CD14-positive monocyte (primary cell): Measurements from ENCODE around the gene TMEM14C. TPM values are rescaled to one million over a fixed set of nuclear protein-coding genes. Genes with fewer than 3 reads are reported as not detected.
A peak's percentile ranks its signal among the peaks of the same experiment; 100 is the strongest.

Experiments used
- DNase-seq, 3 donors: peaks; one replicate each; pipeline ENCODE4 v3.0.0-alpha.2; 2011 to 2022
- H2AFZ ChIP-seq: 2 replicates; pipeline ENCODE4 v1.6.0; 2012; ENCODE audit warnings: mild to moderate bottlenecking, low read depth, low read length, inconsistent platforms; ENCODE audit not compliant: insufficient read depth, poor library complexity, severe bottlenecking
- H3K27ac ChIP-seq, 2 donors: 1 replicate in 1 of 2; 2 replicates in 1 of 2; pipeline ENCODE4 v1.5.1; 2012 to 2013; ENCODE audit warnings: low read length in 2 of 2, control low read depth in 1 of 2, inconsistent platforms in 1 of 2, low read depth in 1 of 2, mild to moderate bottlenecking in 1 of 2
- H3K27me3 ChIP-seq, 2 donors: one replicate each; pipeline versions ENCODE4 v1.6.0 to v1.6.1; 2011 to 2013; ENCODE audit warnings: low read length in 2 of 2; ENCODE audit not compliant: control insufficient read depth in 2 of 2, insufficient read depth in 2 of 2
- H3K36me3 ChIP-seq, 2 donors: replicated peaks in 1 of 2; 1 replicate in 1 of 2; 2 replicates in 1 of 2; pipeline versions ENCODE4 v1.5.1 to v1.6.1; 2012 to 2013; ENCODE audit warnings: low read length in 2 of 2, control low read depth in 1 of 2, inconsistent platforms in 1 of 2, mild to moderate bottlenecking in 1 of 2; ENCODE audit not compliant: insufficient read depth in 2 of 2, control insufficient read depth in 1 of 2
- H3K4me1 ChIP-seq, 2 donors: 1 replicate in 1 of 2; 2 replicates in 1 of 2; pipeline versions ENCODE4 v1.5.1 to v1.6.1; 2012 to 2013; ENCODE audit warnings: low read length in 2 of 2, control low read depth in 1 of 2, inconsistent platforms in 1 of 2, mild to moderate bottlenecking in 1 of 2, moderate library complexity in 1 of 2; ENCODE audit not compliant: insufficient read depth in 2 of 2, control insufficient read depth in 1 of 2
- H3K4me2 ChIP-seq: replicated peaks from 2 replicates; pipeline ENCODE3; 2012; ENCODE audit warnings: low read length, moderate library complexity, mild to moderate bottlenecking; ENCODE audit not compliant: poor library complexity, severe bottlenecking; ENCODE audit errors: extremely low read depth
- H3K4me3 ChIP-seq, 3 experiments: fragments of 200-600 bp in 1 of 3; sonication (generic) in 1 of 3; replicated peaks in 1 of 3; 1 replicate in 2 of 3; 2 replicates in 1 of 3; pipeline ENCODE4 v1.5.1; 2011 to 2013; ENCODE audit warnings: low read length in 3 of 3, mild to moderate bottlenecking in 3 of 3, control low read depth in 2 of 3, low read depth in 2 of 3, inconsistent platforms in 1 of 3, moderate library complexity in 1 of 3
- H3K79me2 ChIP-seq: 2 replicates; pipeline ENCODE4 v1.6.0; 2012; ENCODE audit warnings: mild to moderate bottlenecking, control low read depth, inconsistent platforms, low read length, moderate library complexity; ENCODE audit not compliant: insufficient read depth
- H3K9ac ChIP-seq: 2 replicates; pipeline ENCODE4 v1.6.0; 2017; ENCODE audit warnings: low read length, mild to moderate bottlenecking; ENCODE audit not compliant: insufficient read depth, poor library complexity, severe bottlenecking
- H3K9me3 ChIP-seq, 2 donors: replicated peaks in 1 of 2; 1 replicate in 1 of 2; 2 replicates in 1 of 2; pipeline versions ENCODE4 v1.5.1 to v1.6.1; 2012 to 2013; ENCODE audit warnings: low read length in 2 of 2, control low read depth in 1 of 2; ENCODE audit not compliant: control insufficient read depth in 1 of 2, insufficient read depth in 1 of 2
- H4K20me1 ChIP-seq: 2 replicates; pipeline ENCODE4 v1.6.0; 2012; ENCODE audit warnings: mild to moderate bottlenecking, low read length, control low read depth, moderate library complexity; ENCODE audit not compliant: insufficient read depth
- H3K27ac Mint-ChIP-seq, 7 donors: one replicate each; pipeline ENCODE4 v1.8.0; 2020; ENCODE audit warnings: mild to moderate bottlenecking in 7 of 7, mixed read lengths in 7 of 7, moderate library complexity in 6 of 7, inconsistent platforms in 2 of 7
- H3K27me3 Mint-ChIP-seq, 3 donors: one replicate each; pipeline ENCODE4 v1.8.0; 2021 to 2022; ENCODE audit warnings: low read depth in 3 of 3, mild to moderate bottlenecking in 3 of 3, mixed read lengths in 3 of 3, moderate library complexity in 3 of 3, inconsistent platforms in 1 of 3
- H3K36me3 Mint-ChIP-seq, 2 donors: one replicate each; pipeline ENCODE4 v1.8.0; 2020; ENCODE audit warnings: mixed read lengths in 2 of 2, inconsistent platforms in 1 of 2, mild to moderate bottlenecking in 1 of 2
- H3K4me1 Mint-ChIP-seq: one replicate; pipeline ENCODE4 v1.8.0; 2020; ENCODE audit warnings: mild to moderate bottlenecking, mixed read lengths
- H3K4me3 Mint-ChIP-seq, 2 donors: one replicate each; pipeline ENCODE4 v1.8.0; 2020; ENCODE audit warnings: mild to moderate bottlenecking in 2 of 2, mixed read lengths in 2 of 2, moderate library complexity in 1 of 2
- H3K9me3 Mint-ChIP-seq, 7 donors: one replicate each; pipeline ENCODE4 v1.8.0; 2020 to 2022; ENCODE audit warnings: mixed read lengths in 7 of 7, mild to moderate bottlenecking in 6 of 7, moderate library complexity in 6 of 7, inconsistent platforms in 2 of 7
- WGBS: methylation state at CpG from one replicate; pipeline ENCODE4 v1.1.5; 2013; ENCODE audit warnings: missing lambda C conversion rate; ENCODE audit not compliant: insufficient coverage; 5-methylcytosine and 5-hydroxymethylcytosine counted together
- intact Hi-C, 2 donors: fragments of 100-400 bp; cut with micrococcal nuclease; formaldehyde crosslinking; loops; one replicate each; pipeline versions ENCODE4 v1.15.0 to v1.15.1; 2023
- polyA plus RNA-seq, 3 donors: library from polyadenylated mRNA; depleted of rRNA in 1 of 3; unstranded in 2 of 3; stranded (reverse) in 1 of 3; fragments of 300-500 nt in 2 of 3; fragments of >200 nt in 1 of 3; fragmentation: Illumina TruSeq in 2 of 3; gene quantifications; 1 replicate in 2 of 3; 2 replicates in 1 of 3; pipeline ENCODE4 v1.2.3, GENCODE V29; 2012 to 2021
- TF ChIP-seq, protein P1 (sequence below): fragments of 200-600 bp; IDR thresholded peaks from one replicate; pipeline ENCODE4 v1.8.0; 2022; ENCODE audit warnings: antibody characterized with exemption, mild to moderate bottlenecking

Gene TMEM14C
- polyA plus RNA-seq, 3 donors: 67.7 to 242 (median 184) TPM

GRCh38 chr6:10721850-10722569 is 860 bp upstream of the TMEM14C start:
- peak overlapping the region; percentile 72 for H3K9ac ChIP-seq
- no peaks in the 10 kb centered on the region for H4K20me1 ChIP-seq
- peaks cover 0 to 4% of the 10 kb centered on the region in 2 donors for H3K36me3 ChIP-seq
- Mint-ChIP-seq H3K4me1 (peaks cover 49% of the 10 kb centered on the region), H3K4me3 (peak overlapping the region; percentile 91 to 97), H3K27me3 (peaks cover 0 to 2% (median 0%) of the 10 kb centered on the region in 3 donors), H3K9me3 (peaks cover 14 to 26% (median 18%) of the 10 kb centered on the region in 7 donors), H3K36me3 (peaks cover 12 to 18% of the 10 kb centered on the region in 2 donors), H3K27ac (peak overlapping the region; percentile 85 to 94 (median 91))
- peak overlapping the region; percentile 61 to 79 for H3K27ac ChIP-seq
- peaks cover 24 to 36% of the 10 kb centered on the region in 2 donors for H3K4me1 ChIP-seq
- H3K9me3 ChIP-seq: peaks cover 7 to 21% of the 10 kb centered on the region in 2 donors
- no peak for DNase-seq
- peak overlapping the region; percentile 89 for H3K4me2 ChIP-seq
- peak overlapping the region; percentile 95 for H2AFZ ChIP-seq
- TF ChIP-seq, protein P1, sequence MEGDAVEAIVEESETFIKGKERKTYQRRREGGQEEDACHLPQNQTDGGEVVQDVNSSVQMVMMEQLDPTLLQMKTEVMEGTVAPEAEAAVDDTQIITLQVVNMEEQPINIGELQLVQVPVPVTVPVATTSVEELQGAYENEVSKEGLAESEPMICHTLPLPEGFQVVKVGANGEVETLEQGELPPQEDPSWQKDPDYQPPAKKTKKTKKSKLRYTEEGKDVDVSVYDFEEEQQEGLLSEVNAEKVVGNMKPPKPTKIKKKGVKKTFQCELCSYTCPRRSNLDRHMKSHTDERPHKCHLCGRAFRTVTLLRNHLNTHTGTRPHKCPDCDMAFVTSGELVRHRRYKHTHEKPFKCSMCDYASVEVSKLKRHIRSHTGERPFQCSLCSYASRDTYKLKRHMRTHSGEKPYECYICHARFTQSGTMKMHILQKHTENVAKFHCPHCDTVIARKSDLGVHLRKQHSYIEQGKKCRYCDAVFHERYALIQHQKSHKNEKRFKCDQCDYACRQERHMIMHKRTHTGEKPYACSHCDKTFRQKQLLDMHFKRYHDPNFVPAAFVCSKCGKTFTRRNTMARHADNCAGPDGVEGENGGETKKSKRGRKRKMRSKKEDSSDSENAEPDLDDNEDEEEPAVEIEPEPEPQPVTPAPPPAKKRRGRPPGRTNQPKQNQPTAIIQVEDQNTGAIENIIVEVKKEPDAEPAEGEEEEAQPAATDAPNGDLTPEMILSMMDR: no peak
- 100% methylated on average over 4 of the region's 11 CpGs for WGBS
- no peaks in the 10 kb centered on the region for H3K27me3 ChIP-seq
- intact Hi-C loops: no loop called here
- H3K79me2 ChIP-seq: peaks cover 15% of the 10 kb centered on the region
- H3K4me3 ChIP-seq: peak overlapping the region; percentile 54 to 91 (median 69)

DNA sequence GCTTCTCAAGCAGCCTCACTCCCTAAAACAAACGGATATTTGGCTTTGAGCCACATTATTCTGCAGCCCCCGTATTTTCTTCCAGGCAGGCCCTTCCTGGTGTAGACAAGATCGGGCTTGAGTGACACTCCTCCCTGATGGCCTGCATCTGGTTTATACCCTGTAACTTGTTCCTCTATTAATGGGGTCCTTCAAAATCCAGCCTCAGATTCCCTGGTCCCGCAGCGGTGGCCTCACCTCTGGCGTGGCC is 375 bp upstream of the TMEM14C start:
- H3K4me1 ChIP-seq: peaks cover 28 to 41% of the 10 kb centered on the region in 2 donors
- H3K27me3 ChIP-seq: no peaks in the 10 kb centered on the region
- H3K27ac Mint-ChIP-seq: peak overlapping the region; percentile 85 to 94 (median 91)
- H3K9ac ChIP-seq: peak overlapping the region; percentile 72
- DNase-seq: no peak
- H3K9me3 Mint-ChIP-seq: peaks cover 13 to 25% (median 18%) of the 10 kb centered on the region in 7 donors
- peaks cover 15% of the 10 kb centered on the region for H3K79me2 ChIP-seq
- no peaks in the 10 kb centered on the region for H4K20me1 ChIP-seq
- H3K4me3 Mint-ChIP-seq: peak overlapping the region; percentile 91 to 97
- H3K27me3 Mint-ChIP-seq: peaks cover 0 to 2% (median 0%) of the 10 kb centered on the region in 3 donors
- peaks cover 12 to 18% of the 10 kb centered on the region in 2 donors for H3K36me3 Mint-ChIP-seq
- H3K36me3 ChIP-seq: peaks cover 0 to 4% of the 10 kb centered on the region in 2 donors
- peak overlapping the region; percentile 95 for H2AFZ ChIP-seq
- H3K4me2 ChIP-seq: peak overlapping the region; percentile 89
- intact Hi-C loops: no loop called here
- TF ChIP-seq, protein P1: no peak
- peaks cover 7 to 20% of the 10 kb centered on the region in 2 donors for H3K9me3 ChIP-seq
- H3K27ac ChIP-seq: peak overlapping the region; percentile 61 to 79
- WGBS: 0% methylated on average over 6 of the region's 6 CpGs
- H3K4me3 ChIP-seq: peak overlapping the region; percentile 54 to 91 (median 69)
- H3K4me1 Mint-ChIP-seq: peaks cover 52% of the 10 kb centered on the region
